ENCODE data around the gene CZIB. TPM values are rescaled to one million over a fixed set of nuclear protein-coding genes. Genes with fewer than 3 reads are reported as not detected.

CZIB gene
- total and polyA plus RNA-seq, 2 of the 13 experiments (the other 11 are each of a cell fraction or from before 2014, with no cell fraction given), result 49.2 to 67.0 TPM

DNA sequence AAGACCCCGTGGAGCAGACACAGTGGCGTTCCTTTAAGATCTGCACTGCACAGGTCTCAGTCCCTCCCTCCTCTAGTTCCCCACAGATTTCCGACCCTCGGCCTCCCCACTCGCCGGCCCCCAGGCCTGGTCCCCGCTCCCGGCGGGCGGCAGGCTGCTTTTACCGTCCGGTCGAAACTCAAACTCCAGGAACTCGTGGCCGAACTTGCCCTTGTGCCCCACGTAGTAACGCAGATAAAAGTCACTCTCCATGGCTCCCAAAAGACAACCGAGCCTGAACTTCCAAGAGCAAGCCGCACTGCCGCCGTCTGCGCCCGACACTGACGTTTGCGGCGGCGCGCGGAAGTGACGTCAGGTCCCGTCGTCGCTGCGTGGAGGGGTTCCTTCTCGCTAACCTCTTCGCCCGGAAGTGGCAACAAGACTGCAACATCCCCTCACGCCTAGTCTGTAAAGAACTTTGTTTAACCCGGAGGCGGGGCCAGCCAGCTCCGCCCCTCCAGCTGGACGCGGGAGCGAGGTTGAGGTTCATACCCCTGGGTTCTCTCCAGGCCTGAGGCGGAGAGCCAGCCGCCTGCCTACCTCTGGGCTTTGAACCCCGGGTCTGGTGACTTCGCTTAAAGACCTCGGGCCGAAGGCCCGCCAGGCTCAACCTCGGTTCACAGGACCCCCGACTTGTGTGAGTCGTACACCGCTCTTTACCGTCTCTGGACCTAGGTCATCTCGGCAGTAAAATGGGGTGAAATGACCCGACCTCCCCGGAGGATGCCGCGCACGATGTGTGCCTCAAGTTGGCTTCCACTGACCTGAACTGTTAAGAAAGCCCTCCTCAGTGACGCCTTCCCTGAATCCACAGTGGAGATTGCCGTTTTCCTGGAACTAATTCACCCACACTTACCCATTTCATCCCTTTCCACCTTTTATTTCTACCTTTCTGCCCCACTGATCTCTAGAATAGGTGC is 18.0 kb upstream of the CZIB start, which contains the start of gene MAGOH (continued):
- TF ChIP-seq, protein P1, sequence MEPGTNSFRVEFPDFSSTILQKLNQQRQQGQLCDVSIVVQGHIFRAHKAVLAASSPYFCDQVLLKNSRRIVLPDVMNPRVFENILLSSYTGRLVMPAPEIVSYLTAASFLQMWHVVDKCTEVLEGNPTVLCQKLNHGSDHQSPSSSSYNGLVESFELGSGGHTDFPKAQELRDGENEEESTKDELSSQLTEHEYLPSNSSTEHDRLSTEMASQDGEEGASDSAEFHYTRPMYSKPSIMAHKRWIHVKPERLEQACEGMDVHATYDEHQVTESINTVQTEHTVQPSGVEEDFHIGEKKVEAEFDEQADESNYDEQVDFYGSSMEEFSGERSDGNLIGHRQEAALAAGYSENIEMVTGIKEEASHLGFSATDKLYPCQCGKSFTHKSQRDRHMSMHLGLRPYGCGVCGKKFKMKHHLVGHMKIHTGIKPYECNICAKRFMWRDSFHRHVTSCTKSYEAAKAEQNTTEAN (CRISPR knock-in tag; conservative IDR thresholded peaks at IDR 0.05), result no peak
- TF ChIP-seq MXD4 (CRISPR knock-in tag; IDR thresholded peaks at IDR 0.05), result peak; percentile 91; the same call in 1 of the 2 replicates
- peak; percentile 100 for TF ChIP-seq CREM (IDR thresholded peaks at IDR 0.05)
- TF ChIP-seq CREM (CRISPR knock-in tag; IDR thresholded peaks at IDR 0.05), result peak; percentile 98
- TF ChIP-seq ZNF605 (CRISPR knock-in tag; IDR thresholded peaks at IDR 0.05), result peak; percentile 78; the same call in 1 of the 2 replicates
- peak; percentile 96 for TF ChIP-seq KDM2A (CRISPR knock-in tag; IDR thresholded peaks at IDR 0.05; ENCODE audit: borderline replicate concordance, low read depth)
- TF ChIP-seq, protein P2, sequence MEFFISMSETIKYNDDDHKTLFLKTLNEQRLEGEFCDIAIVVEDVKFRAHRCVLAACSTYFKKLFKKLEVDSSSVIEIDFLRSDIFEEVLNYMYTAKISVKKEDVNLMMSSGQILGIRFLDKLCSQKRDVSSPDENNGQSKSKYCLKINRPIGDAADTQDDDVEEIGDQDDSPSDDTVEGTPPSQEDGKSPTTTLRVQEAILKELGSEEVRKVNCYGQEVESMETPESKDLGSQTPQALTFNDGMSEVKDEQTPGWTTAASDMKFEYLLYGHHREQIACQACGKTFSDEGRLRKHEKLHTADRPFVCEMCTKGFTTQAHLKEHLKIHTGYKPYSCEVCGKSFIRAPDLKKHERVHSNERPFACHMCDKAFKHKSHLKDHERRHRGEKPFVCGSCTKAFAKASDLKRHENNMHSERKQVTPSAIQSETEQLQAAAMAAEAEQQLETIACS (CRISPR knock-in tag; IDR thresholded peaks at IDR 0.05), result no peak
- TF ChIP-seq, protein P3, sequence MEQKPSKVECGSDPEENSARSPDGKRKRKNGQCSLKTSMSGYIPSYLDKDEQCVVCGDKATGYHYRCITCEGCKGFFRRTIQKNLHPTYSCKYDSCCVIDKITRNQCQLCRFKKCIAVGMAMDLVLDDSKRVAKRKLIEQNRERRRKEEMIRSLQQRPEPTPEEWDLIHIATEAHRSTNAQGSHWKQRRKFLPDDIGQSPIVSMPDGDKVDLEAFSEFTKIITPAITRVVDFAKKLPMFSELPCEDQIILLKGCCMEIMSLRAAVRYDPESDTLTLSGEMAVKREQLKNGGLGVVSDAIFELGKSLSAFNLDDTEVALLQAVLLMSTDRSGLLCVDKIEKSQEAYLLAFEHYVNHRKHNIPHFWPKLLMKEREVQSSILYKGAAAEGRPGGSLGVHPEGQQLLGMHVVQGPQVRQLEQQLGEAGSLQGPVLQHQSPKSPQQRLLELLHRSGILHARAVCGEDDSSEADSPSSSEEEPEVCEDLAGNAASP (CRISPR knock-in tag; IDR thresholded peaks at IDR 0.05; ENCODE audit: borderline replicate concordance), result peak; percentile 64; the same call in 1 of the 2 replicates
- no peak for TF ChIP-seq PHB2 (IDR thresholded peaks at IDR 0.05; ENCODE audit: partially characterized antibody)
- TF ChIP-seq ZNF598 (CRISPR knock-in tag; IDR thresholded peaks at IDR 0.05; ENCODE audit: borderline replicate concordance), result 0 out of 2 replicates have a peak, but pooled peaks have one; percentile 62
- TF ChIP-seq ZNF749 (CRISPR knock-in tag; IDR thresholded peaks at IDR 0.05; ENCODE audit: borderline replicate concordance), result 0 out of 2 replicates have a peak, but pooled peaks have one; percentile 48
- TF ChIP-seq NKX3-1 (CRISPR knock-in tag; IDR thresholded peaks at IDR 0.05), result no peak
- TF ChIP-seq KDM5A (IDR thresholded peaks at IDR 0.05; ENCODE audit: borderline replicate concordance, low read length), result peak; percentile 99
- TF ChIP-seq BORCS8-MEF2B (CRISPR knock-in tag; IDR thresholded peaks at IDR 0.05), result peak; percentile 89
- TF ChIP-seq HNF4A (CRISPR knock-in tag; IDR thresholded peaks at IDR 0.05), result peak; percentile 46
- TF ChIP-seq HOXA3 (CRISPR knock-in tag; IDR thresholded peaks at IDR 0.05), result peak; percentile 99
- TF ChIP-seq MIER3 (CRISPR knock-in tag; IDR thresholded peaks at IDR 0.05; ENCODE audit: borderline replicate concordance), result peak; percentile 41; the same call in 1 of the 2 replicates
- TF ChIP-seq ZNF205 (CRISPR knock-in tag; IDR thresholded peaks at IDR 0.05), result 0 out of 2 replicates have a peak, but pooled peaks have one; percentile 41
- TF ChIP-seq TOPORS (CRISPR knock-in tag; IDR thresholded peaks at IDR 0.05), result 0 out of 2 replicates have a peak, but pooled peaks have one; percentile 39
- TF ChIP-seq FOXK1 (CRISPR knock-in tag; IDR thresholded peaks at IDR 0.05; ENCODE audit: borderline replicate concordance, low read depth), result peak; percentile 98
- TF ChIP-seq, protein P4, sequence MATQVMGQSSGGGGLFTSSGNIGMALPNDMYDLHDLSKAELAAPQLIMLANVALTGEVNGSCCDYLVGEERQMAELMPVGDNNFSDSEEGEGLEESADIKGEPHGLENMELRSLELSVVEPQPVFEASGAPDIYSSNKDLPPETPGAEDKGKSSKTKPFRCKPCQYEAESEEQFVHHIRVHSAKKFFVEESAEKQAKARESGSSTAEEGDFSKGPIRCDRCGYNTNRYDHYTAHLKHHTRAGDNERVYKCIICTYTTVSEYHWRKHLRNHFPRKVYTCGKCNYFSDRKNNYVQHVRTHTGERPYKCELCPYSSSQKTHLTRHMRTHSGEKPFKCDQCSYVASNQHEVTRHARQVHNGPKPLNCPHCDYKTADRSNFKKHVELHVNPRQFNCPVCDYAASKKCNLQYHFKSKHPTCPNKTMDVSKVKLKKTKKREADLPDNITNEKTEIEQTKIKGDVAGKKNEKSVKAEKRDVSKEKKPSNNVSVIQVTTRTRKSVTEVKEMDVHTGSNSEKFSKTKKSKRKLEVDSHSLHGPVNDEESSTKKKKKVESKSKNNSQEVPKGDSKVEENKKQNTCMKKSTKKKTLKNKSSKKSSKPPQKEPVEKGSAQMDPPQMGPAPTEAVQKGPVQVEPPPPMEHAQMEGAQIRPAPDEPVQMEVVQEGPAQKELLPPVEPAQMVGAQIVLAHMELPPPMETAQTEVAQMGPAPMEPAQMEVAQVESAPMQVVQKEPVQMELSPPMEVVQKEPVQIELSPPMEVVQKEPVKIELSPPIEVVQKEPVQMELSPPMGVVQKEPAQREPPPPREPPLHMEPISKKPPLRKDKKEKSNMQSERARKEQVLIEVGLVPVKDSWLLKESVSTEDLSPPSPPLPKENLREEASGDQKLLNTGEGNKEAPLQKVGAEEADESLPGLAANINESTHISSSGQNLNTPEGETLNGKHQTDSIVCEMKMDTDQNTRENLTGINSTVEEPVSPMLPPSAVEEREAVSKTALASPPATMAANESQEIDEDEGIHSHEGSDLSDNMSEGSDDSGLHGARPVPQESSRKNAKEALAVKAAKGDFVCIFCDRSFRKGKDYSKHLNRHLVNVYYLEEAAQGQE (IDR thresholded peaks at IDR 0.05; ENCODE audit: borderline replicate concordance in 1 of 2, low read depth in 1 of 2, low read length in 2 of 2), result peak in 1 of 2 experiments; percentile 51; a peak in 1 of 4 replicates

Measured in HepG2 (cell line).